Measurements from ENCODE around the gene C11orf54. TPM values are rescaled to one million over a fixed set of nuclear protein-coding genes. Genes with fewer than 3 reads are reported as not detected.
A peak's percentile ranks its signal among the peaks of the same experiment; 100 is the strongest.
"Not testable (repeated sequence)": the region's sequence is repeated elsewhere in the genome, so short reads cannot be mapped to it uniquely, and the experiment has no call there.

C11orf54 gene
- total RNA-seq, 4 donors from 2014 or later: 33.3 to 71.0 (median 42.0) TPM

- no peak for ATAC-seq
- no peak for TF ChIP-seq CTCF (IDR thresholded peaks at IDR 0.05 in 4 of 5, conservative IDR thresholded peaks at IDR 0.05 in 1 of 5)
- no peak for TF ChIP-seq POLR2A (IDR thresholded peaks at IDR 0.05)
- no peak overlapping the region for H3K4me3 ChIP-seq
- no peaks in the 10 kb centered on the region for H3K27me3 ChIP-seq
- no peak overlapping the region for H3K27ac ChIP-seq
- no peaks in the 10 kb centered on the region for H3K4me1 ChIP-seq
- in situ Hi-C loops (cut with MboI; ENCODE audit: low sequenced_read_pairs in 4 of 4) (no loop called here), intact Hi-C loops (cut with DNase I; ENCODE audit: low total_unique reads) (no loop called here)
- H3K36me3 ChIP-seq: no peaks in the 10 kb centered on the region
- DNase-seq: no peak
- no peaks in the 10 kb centered on the region for H3K9me3 ChIP-seq
Observed at GRCh38 chr11:93773601-93774200, 32.2 kb downstream of the C11orf54 start.

GRCh38 chr11:93774560-93774959 lies 33.1 kb downstream of the C11orf54 start:
- H3K36me3 ChIP-seq; H3K27ac ChIP-seq; ATAC-seq; in situ Hi-C loops (cut with MboI; ENCODE audit: low sequenced_read_pairs in 4 of 4); H3K9me3 ChIP-seq; H3K27me3 ChIP-seq; H3K4me1 ChIP-seq; intact Hi-C loops (cut with DNase I; ENCODE audit: low total_unique reads); H3K4me3 ChIP-seq; DNase-seq: not testable (repeated sequence)

- H3K4me3 ChIP-seq: no peak overlapping the region
- TF ChIP-seq CTCF (IDR thresholded peaks at IDR 0.05 in 4 of 5, conservative IDR thresholded peaks at IDR 0.05 in 1 of 5): peak in 1 of 5 experiments; percentile 16
- TF ChIP-seq POLR2A (IDR thresholded peaks at IDR 0.05): no peak
- H3K27me3 ChIP-seq: no peaks in the 10 kb centered on the region
- DNase-seq (no peak), ATAC-seq (no peak)
- intact Hi-C loops (cut with DNase I; ENCODE audit: low total_unique reads) (no loop called here), in situ Hi-C loops (cut with MboI; ENCODE audit: low sequenced_read_pairs in 4 of 4) (loop anchor here in 2 of 4 donors (25.0 kb wide), 1 partner anchor 712 kb away; the partner anchor contains the start of genes ANKRD49 (in 2 of the 2) and MRE11 (in 2 of the 2))
- no peaks in the 10 kb centered on the region for H3K36me3 ChIP-seq
- H3K9me3 ChIP-seq: no peaks in the 10 kb centered on the region
- H3K27ac ChIP-seq: no peak overlapping the region
- no peaks in the 10 kb centered on the region for H3K4me1 ChIP-seq
Observed at GRCh38 chr11:93775289-93775688, 33.8 kb downstream of the C11orf54 start.

GRCh38 chr11:93783362-93783761 lies 41.9 kb downstream of the C11orf54 start:
- in situ Hi-C loops (cut with MboI; ENCODE audit: low sequenced_read_pairs in 4 of 4): loop anchor here in 2 of 4 donors (25.0 kb wide), 1 partner anchor 704 kb away; the partner anchor contains the start of genes ANKRD49 (in 2 of the 2) and MRE11 (in 2 of the 2)

More at GRCh38 chr11:93783362-93783761, 41.9 kb downstream of the C11orf54 start:
- Histone ChIP-seq H3K27ac (peak overlapping the region; percentile 91 to 94 (median 94)), H3K4me1 (peaks cover 27 to 35% of the 10 kb centered on the region in 2 donors), H3K36me3 (peaks cover 0 to 6% of the 10 kb centered on the region in 2 donors), H3K4me3 (peak overlapping the region; percentile 73 to 98 (median 91)), H3K27me3 (no peaks in the 10 kb centered on the region), H3K9me3 (no peaks in the 10 kb centered on the region)
- intact Hi-C loops (cut with DNase I; ENCODE audit: low total_unique reads): loop anchor here (5.0 kb wide), 1 partner anchor 121 kb away; the partner anchor contains the start of gene CEP295
- no peak for ATAC-seq
- TF ChIP-seq CTCF (IDR thresholded peaks at IDR 0.05 in 4 of 5, conservative IDR thresholded peaks at IDR 0.05 in 1 of 5) (no peak), POLR2A (IDR thresholded peaks at IDR 0.05) (no peak)
- DNase-seq: no peak

Measured in gastrocnemius medialis (tissue), 4 donors.